ENCODE measurements around the gene TFIP11.

- TF ChIP-seq CTCF (IDR thresholded peaks at IDR 0.05; ENCODE audit: low read depth, low read length) (no peak), POLR2A (IDR thresholded peaks at IDR 0.05; ENCODE audit: extremely low read depth, insufficient read length) (no peak)
Observed at GRCh38 chr22:26453216-26453615, 59.1 kb downstream of the TFIP11 start.

All from NB4 (cell line).